GM03348 (cell line): ENCODE data around the gene RWDD1.

Experiments
- DNase-seq: peaks from one replicate; pipeline ENCODE4 v3.0.0; 2012; ENCODE audit warnings: low spot score

The RWDD1 gene, protein sequence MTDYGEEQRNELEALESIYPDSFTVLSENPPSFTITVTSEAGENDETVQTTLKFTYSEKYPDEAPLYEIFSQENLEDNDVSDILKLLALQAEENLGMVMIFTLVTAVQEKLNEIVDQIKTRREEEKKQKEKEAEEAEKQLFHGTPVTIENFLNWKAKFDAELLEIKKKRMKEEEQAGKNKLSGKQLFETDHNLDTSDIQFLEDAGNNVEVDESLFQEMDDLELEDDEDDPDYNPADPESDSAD

DNA sequence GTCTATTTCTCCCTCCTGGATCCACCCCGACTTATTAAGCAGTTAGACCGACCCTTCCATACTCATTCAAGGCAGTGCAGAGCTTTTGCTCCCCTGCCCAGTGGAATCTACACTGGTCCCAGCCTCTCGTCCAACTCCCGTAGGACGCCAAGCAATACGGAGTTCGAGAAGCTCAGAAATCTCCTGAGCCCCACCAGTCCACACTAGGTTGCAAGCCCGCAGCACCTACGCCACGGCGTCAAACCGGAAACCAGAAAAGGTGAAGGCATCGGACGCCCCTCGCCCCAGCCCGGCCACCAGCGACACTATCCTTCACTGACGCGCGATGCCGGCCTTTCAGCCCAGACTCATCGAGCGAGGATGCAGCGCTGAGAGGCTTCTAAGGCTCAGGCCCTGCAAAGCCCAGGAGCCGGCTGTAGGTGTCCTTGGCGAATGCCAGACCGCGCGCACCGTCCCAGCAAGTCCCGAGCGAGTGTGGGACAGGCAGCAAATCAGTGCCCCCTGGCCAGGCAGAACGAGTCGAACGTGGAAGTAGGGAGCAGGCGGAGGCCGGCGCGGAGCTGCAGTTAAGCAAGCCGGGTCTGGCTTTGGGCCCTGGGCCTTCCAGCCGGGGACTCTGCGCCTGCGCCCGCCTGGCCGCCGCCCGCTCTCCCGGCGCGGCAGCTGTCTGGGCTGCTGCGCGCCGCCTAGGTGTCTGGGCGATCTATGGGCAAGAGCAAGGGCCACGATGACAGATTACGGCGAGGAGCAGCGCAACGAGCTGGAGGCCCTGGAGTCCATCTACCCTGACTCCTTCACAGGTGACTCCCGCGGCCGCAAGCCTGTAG lies at the start of gene RWDD1:
Gene RWDD1 (plus strand): TSS at position 649 of the 827 bp plus-strand sequence. CDS start 79 bp downstream, at position 728.
- peak; percentile 98 for DNase-seq

DNA sequence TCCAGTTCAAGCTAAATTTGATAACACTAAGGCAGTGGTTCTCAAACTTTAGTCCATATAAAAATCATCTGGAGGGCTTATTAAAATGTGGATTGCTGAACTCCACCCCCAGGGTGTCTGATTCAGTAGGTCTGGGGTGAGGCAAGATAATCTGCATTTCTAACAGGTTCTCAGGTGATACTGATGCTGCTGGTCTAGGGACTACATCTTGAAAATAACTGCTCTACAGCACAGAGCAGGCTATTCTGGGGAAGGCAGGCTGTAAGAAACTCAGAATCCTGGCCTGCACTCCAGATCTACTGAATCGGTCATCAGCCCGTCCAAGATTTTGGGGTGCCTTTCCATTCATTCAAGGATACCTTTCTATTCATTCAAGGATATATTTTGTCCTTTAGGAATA lies 48.4 kb upstream of the RWDD1 start:
- DNase-seq = no peak

DNA sequence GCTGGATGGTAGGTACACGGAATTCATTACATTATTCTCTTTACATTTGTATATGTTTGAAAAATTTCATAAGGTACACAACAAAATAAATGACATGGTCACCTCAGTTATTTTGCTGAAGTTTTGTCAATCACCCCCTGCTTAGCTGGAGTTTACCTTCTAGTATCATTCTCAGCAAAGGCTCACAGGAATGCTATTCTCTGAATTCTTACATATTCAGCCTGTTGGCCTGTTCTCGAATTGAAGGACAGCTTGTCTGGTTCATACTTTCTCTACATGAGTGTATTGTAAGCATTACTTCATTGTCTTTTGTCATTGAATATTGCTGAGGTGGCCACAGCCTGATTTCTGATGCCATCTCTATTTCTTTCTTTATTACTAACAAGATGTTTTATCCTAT lies 47.1 kb upstream of the RWDD1 start:
- no peak for DNase-seq

DNA sequence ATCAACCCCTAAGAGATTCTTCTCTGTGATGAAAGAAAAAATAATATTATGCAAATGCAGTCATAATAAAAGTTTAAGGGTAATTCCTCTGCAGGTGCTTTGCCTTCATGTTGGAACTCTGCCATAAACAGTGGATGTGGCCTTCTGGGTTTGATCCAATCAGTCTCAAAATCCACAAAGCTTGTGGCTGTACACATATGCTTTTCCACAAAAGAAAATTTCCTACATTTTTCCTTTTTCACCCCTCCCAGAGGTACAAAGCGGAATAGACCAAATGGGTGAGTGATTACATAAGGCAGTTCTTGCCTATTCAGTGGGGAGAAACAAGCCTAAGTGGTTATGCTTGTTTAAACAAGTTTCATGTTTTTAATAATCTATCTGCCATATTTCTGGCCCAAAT lies 43.2 kb upstream of the RWDD1 start:
- DNase-seq = no peak

DNA sequence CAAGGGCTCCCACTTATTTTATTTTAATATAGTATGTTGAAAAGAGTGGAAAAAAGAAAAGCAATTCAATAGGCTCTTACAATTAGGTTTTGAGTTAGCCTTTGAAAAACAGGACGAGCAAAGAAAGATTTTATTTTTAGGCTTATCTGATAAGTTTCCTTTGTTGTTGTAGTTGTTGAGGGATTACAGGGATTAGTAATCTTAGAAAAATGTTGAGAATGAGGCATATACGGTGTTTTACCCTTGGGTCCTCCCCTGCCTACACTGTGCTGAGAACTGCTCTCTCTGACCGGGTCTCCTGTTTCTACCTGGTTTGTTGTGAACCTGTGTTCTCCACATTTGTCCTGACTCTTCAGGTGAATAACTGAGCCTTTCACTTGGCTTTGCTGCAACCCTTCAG lies 42.5 kb upstream of the RWDD1 start:
- peak; percentile 27 for DNase-seq

DNA sequence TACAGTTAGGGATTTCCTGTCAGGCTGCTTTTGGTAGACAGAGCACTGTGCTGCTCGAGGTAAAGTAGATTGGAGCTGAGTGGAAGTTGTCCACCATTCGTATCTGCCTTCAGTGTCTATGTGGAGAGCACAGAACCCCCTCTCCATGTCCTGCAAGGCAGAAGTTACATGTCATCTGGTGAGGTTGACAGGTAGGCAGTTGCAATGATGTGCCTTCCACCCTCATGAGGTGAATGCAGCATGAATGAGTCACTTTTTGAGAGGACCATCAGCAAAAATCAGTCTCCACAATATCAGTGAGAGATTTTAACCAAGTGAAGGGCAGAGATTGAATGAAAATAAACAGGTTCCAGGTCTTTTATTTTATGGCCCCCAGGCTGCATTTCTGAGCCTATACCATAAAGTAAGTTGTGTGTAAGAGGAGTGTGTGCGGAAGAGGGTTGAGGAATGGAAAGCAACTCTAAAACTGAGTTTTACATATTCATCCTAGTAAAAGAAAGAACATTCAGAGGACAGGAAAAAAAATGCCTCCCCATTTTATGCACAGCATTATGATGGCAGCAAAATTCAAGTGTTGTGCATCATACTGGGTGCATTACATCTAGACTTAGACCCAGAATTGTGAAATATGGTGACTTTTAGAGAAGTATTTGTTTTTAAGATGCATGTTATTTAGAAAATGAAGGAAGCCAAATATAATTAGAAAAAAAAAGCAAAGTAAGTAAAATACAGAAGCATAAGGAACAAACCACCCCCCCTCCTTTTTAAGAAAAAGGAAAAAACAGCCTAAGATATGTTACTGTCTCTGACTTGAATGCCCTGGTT lies 41.6 kb upstream of the RWDD1 start:
- DNase-seq = no peak

DNA sequence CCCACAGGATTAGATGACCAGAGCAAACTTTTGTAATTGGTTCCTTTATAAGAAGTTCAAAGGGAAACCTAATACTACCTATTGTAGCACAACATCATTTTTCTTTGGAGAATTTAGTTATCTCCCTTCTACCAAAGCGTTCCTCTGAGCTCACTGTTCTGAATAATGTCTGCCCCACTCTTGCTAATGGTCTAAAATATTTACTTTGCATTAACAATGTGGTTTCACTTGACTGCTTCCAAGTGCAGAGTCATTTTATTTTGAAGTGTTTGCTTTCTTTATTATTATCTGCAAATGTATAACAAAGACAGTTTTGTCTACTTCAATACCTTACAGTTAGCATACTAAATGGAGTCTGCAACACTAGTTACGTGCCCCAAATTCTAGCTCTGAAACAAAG lies 40.9 kb upstream of the RWDD1 start:
- no peak for DNase-seq

DNA sequence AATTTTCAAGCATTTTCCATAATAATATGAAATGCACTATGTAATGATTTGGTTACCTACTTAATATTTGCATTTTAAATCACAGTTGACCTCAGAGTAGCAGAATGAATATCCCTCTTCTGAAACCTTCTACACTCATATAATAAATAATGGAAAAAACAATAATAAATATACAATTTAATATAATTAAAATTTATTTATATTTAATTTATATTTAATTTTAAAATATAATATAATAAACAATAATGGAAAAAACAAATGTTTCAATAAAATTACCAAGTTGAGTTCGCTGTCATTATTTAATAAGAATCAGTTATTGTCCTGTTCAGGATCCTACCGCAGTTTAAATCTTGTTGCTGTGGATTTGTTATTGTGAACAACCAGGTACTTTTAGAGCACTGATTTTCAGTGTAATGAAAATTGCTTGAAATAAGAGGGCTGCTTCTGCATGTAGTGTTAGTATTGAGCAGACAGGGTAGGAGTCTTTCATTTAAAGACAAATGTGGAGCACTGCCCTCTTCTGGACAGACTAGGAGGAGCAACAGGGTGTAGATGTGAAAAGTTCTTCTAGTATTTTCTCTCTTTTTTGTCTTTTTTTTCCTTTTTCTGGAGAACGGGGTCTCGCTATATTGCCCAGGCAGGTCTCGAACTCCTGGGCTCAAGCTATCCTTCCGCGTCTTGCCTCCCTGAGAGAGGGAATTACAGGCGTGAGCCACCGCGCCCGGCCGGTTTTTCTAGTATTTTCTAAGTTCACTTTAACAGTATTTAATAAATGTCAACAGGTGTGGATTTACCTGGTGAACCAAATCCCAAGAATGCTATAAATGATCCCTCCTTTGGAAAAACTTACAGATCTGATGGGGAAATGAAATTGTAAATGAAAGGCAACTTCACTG lies 39.4 kb upstream of the RWDD1 start:
- peak; percentile 74 for DNase-seq

DNA sequence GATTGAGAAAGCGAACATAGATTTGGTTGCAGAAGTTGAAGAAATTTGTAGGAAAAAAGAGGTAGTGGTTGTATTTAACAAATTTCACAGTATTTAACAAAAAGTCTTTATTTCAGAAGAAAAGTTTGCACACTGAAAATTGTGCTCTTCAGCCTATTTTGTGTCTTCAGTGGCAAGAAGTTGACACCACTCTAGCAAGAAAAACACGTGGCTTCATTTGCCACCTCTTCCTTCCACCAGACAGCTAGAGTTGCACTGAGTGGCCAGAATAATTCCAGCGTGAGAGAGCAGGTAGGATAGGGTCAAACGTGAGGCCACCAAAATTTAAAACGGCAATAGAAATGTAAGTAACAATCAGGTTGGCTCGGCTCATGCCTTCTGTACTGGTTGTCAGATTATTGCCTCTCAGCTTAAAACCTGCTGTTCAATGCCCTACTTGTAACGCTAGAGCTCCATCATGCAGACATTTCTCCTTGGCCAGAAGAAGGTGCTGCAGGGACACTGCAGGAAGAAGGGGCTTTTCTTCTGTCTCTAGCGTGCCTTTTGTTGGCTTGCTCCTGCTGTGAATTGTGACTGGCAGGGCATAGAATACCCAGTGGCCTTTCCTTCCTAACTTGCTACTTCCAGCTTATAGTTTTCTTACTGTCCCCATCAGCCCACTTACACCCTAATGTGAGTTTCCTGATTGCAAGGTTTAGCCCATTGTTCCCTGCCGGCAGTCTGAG lies 37.9 kb upstream of the RWDD1 start:
- DNase-seq = no peak

DNA sequence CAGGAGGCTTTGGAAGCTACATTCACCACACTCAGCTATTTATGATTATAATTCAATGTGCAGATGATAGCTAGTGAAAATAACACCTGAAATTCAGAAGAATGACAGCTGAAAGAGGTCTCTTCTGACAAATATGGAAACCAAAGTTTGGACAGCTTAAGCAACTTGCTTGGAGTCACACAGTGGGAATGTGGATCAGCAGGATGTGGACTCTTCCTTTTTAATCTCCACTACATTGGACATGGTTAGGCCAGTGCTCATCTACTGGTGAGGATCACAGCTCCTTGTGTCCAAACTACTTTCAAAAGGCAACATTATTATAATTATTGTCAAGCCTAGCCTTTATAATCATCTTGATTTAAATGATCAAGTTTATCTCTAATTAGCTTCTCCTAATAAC lies 36.2 kb upstream of the RWDD1 start:
- no peak for DNase-seq

DNA sequence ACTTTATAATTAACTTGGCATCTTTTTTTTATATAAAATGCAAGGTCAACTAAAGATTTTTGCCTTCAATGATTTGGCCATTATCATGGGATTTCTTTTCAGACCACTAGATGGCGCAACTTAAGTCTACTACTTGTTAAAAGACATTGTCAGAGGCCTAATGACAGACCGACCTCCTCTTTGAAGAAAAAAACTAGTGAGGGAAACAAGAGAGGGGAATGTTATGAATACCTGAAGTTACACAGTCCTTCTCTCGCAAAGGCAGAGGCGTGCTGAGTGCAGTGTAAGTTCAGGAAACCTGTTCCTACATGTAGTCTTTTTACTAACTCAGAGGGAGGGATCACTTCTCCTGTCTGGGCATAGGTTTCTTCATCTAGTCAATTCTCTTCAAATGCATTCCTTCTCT lies 35.1 kb upstream of the RWDD1 start:
- peak; percentile 50 for DNase-seq

DNA sequence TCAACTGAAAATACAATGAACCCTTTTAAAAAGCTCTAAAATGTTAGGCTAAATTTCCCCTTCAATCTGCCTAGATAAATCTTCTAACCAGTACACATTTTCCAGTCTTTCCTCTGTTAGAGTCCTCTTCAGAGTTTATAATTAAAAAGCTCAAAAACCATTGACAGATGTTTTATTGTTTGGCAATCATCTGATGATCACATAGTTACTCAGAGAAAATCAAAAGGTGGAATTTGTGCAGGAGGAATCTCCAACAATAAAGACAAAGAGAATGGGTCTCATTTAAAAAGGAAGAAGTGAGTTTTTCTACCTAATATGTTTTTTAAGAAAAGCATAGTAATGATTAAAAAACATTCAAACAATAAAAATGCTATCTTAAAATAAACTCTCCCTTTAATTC lies 28.9 kb upstream of the RWDD1 start:
- no peak for DNase-seq

DNA sequence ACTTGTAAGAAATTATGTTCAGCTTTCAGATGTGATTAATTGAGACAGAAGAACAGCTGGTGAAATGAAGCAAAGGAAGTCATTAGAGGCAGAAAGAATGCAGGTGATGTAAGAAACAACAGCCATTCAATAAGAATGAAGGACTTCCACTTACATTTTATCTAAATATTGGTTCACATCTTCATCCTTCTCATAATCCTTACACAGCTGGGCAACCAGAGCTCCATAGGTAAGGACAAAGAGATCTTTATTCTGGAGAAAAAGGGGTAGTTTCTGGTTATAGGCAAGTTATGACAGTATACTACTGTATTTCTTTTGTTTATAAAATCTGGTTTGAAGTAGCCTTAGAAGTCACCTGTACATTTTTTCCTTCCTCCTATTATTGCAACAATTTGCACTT lies 28.2 kb upstream of the RWDD1 start:
- DNase-seq = no peak

DNA sequence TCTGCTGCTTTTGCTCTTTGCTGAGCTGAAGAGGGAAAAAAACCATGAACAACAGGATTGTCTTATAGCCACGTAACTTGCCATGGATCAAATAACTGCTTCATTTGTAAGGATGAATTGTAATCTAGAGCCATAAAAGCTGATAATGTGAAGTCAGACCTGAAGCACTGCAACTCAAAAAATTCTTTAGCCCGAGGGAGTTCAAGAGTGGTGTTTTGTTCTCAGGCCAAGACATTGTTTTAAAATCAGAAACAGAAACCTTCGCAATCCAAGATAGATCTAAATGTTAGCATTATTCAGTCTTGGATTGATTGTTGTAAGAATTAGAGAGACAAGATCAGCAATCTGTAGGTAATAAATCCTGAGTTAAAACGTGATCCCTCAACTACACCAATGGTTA lies 25.7 kb upstream of the RWDD1 start, which contains the start of gene TRAPPC3L:
Gene TRAPPC3L (minus strand): TSS at position 34 of the 400 bp plus-strand sequence. CDS start 170 bp downstream, outside the sequence.
- no peak for DNase-seq

DNA sequence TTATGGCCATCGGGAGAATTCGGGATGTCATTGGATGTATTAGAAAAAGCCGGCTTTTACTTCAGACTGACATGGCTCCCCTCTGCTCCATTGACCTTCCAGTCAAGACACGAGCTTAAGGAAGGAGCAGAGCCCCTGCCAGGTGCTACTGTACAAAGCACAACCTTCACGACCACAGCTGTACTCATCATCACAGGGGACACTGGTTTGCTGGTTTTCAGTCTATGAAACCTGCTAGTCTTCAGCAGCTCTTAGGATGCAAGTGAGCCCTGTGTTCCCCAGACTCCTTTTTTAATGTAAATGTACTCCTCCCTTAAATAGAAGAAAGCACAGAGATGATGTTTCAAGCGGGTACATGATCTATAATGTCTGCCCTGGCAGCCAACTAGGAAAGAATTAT lies 23.9 kb upstream of the RWDD1 start:
- no peak for DNase-seq

DNA sequence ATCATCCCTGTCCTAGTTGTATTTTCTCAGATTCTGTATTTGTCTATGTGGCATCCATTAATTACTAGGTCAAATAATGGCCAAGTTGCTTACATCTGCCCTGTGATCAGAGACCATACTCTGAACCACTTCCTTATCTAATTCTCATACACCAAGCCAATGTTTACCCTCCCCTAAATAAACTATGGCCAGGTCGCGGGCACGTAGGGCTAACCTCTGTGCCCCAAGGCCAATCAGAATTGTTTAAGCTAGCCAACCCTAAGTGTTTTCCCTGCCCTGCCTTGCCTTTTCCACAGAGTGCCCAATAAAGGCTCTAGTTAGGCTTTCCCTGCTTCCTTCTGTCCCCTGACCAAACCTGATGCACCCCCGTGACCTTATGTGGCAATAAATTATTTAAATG lies 20.5 kb upstream of the RWDD1 start:
- DNase-seq = no peak

DNA sequence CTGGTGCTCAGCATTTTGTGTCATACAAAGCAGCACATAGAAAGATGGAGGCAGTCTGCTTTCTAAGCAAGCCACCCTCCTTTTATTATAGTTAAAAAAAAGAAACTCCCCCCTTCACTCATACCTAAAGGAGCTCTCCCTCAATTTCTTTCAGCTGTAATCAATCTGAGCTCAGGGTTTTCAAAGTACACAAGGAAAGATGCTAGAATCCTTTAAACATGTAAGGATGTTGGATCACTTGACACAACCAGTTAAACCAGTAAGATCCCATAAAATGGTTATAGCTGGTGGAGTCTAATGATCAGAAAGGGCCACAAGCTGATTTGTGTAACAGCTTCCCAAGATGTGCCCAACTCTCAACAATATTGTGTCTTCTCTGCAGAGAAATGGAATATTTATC lies 17.9 kb upstream of the RWDD1 start, which contains the start of gene CALHM4:
Gene CALHM4 (plus strand): TSS at position 301 of the 400 bp plus-strand sequence. CDS start 43 bp downstream, at position 344.
- no peak for DNase-seq

DNA sequence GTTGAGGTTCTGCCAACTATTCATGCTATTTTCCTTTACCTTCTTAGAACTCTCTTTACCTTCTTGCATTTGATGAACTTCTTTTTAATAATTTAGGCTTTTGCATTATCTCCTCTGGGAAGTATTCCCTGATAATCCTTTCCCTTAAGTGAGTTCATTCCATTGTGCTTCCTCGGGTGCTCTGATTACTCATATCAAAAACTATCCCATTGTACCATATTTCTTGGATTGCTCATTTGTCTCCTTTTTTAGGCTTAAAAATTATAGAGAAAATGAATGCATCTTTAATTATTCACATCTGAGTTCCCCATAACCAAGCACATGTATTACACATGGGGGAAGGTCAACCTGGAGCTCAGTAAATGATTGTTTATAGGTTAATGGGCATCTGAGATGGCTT lies 15.2 kb upstream of the RWDD1 start:
- peak; percentile 61 for DNase-seq

DNA sequence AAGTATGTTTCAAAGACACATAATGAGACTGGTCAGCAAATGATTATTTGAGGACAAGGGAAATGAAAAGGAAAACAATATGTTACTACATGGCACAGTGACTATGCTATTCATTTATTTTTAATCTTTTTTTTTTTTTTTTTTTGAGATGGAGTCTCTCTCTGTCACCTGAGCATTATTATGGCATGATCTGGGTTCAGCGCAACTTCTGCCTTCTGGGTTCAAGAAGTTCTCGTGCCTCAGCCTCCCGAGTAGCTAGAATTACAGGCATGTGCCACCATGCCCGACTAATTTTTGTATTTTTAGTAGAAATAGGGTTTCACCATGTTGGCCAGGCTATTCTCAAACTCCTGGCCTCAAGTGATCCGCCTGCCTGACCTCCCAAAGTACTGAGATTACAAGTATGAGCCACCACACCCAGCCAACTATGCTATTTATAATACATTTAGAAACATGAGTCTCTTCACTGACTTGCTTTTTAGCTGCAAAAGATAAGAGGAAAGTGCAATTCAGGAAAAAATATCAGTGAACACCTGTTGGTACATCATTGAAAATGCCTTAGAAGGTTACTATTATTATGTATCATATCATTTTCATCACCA lies 14.4 kb upstream of the RWDD1 start:
- no peak for DNase-seq

DNA sequence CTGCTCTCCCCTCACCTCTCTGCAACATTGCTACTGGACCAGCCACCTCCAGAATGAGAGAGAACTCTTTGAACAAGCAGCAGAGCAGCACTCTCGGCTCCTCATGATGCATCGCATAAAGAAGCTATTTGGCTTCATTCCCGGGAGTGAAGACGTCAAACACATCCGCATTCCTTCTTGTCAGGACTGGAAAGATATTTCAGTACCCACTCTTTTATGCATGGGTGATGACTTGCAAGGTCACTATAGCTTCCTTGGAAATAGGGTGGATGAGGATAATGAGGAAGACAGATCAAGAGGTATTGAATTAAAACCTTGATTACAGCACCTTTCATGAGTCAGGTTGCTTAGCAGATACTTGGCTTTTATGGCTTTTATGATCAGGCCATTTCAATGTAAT lies 13.4 kb upstream of the RWDD1 start:
- peak; percentile 68 for DNase-seq
